Kidney (tissue), 14 donors: Measurements from ENCODE around the gene CYP2D6. TPM values are rescaled to one million over a fixed set of nuclear protein-coding genes. Genes with fewer than 3 reads are reported as not detected.
"Not testable (repeated sequence)": the region's sequence is repeated elsewhere in the genome, so short reads cannot be mapped to it uniquely, and the experiment has no call there.

Experiments used
- DNase-seq, 5 donors: peaks; one replicate each; pipeline ENCODE4 v3.0.0-alpha.2; 2013 to 2020
- FAIRE-seq: peaks from 2 replicates; lab custom pipeline; 2012; peaks lifted over from hg19 to GRCh38; lab: Jason Lieb, UNC
- H3K27ac ChIP-seq, 2 donors: one replicate each; pipeline ENCODE4 v1.7.0; 2013; ENCODE audit warnings: low read depth in 2 of 2, low read length in 2 of 2, inconsistent platforms in 1 of 2
- H3K27me3 ChIP-seq: one replicate; pipeline ENCODE4 v1.7.1; 2013; ENCODE audit warnings: low read length, inconsistent platforms; ENCODE audit not compliant: control insufficient read depth, insufficient read depth
- H3K36me3 ChIP-seq, 3 donors: one replicate each; pipeline versions ENCODE4 v1.7.0 to v1.7.1; 2013; ENCODE audit warnings: low read length in 3 of 3, control low read depth in 1 of 3, inconsistent platforms in 1 of 3; ENCODE audit not compliant: insufficient read depth in 3 of 3, control insufficient read depth in 2 of 3
- H3K4me1 ChIP-seq, 3 donors: one replicate each; pipeline versions ENCODE4 v1.7.0 to v1.7.1; 2013; ENCODE audit warnings: low read length in 3 of 3, inconsistent platforms in 1 of 3, low read depth in 1 of 3; ENCODE audit not compliant: control insufficient read depth in 2 of 3, insufficient read depth in 2 of 3
- H3K4me3 ChIP-seq, 3 donors: one replicate each; pipeline versions ENCODE4 v1.7.0 to v1.8.1; 2013; ENCODE audit warnings: low read length in 3 of 3, control low read depth in 1 of 3, inconsistent platforms in 1 of 3
- H3K9ac ChIP-seq, 3 donors: one replicate each; pipeline versions ENCODE4 v1.7.0 to v1.7.1; 2013; ENCODE audit warnings: low read length in 3 of 3, control low read depth in 1 of 3, inconsistent platforms in 1 of 3
- H3K9me3 ChIP-seq, 3 donors: one replicate each; pipeline versions ENCODE4 v1.7.0 to v1.7.1; 2013; ENCODE audit warnings: low read length in 3 of 3, control low read depth in 1 of 3, inconsistent platforms in 1 of 3; ENCODE audit not compliant: control insufficient read depth in 2 of 3, insufficient read depth in 1 of 3
- intact Hi-C: fragments of 100-400 bp; cut with DNase I; formaldehyde crosslinking; loops from one replicate; pipeline ENCODE4 v1.11.1; 2022
- polyA plus RNA-seq: library from polyadenylated mRNA; stranded (reverse); fragments of 350-450 nt; fragmentation: Illumina TruSeq; extraction: RNeasy Lipid Tissue Mini Kit (QIAGEN cat#74804); gene quantifications from one replicate; pipeline ENCODE4 v1.2.3, GENCODE V29; 2014; ENCODE audit warnings: low read depth, low replicate concordance; ENCODE audit not compliant: insufficient read depth
- total RNA-seq: library from RNA; stranded (reverse); fragmentation: NEBNext Ultra II Directional; extraction: Animal tissue kit (Norgen Biotek cat#: 25700); gene quantifications from one replicate; pipeline ENCODE4 v1.2.1, GENCODE V29; 2021
- TF ChIP-seq, protein P1 (sequence below): IDR thresholded peaks from 3 replicates; pipeline ENCODE4 v1.5.1; 2012; ENCODE audit warnings: mild to moderate bottlenecking, moderate library complexity, borderline replicate concordance; ENCODE audit not compliant: insufficient read depth; ENCODE audit errors: extremely low read depth
- donor health status: control.
- donor health status: control.
- donor health status: control.
- donor health status: control.
- donor health status: control.
- donor health status: DM: yes; HTN: yes; CAD: no.
- donor health status: Normal renal cell carcinoma (clear cell type).

The CYP2D6 gene
- total and polyA plus RNA-seq, 2 donors from 2014 or later, result 0.39 to 3.2 TPM

DNA sequence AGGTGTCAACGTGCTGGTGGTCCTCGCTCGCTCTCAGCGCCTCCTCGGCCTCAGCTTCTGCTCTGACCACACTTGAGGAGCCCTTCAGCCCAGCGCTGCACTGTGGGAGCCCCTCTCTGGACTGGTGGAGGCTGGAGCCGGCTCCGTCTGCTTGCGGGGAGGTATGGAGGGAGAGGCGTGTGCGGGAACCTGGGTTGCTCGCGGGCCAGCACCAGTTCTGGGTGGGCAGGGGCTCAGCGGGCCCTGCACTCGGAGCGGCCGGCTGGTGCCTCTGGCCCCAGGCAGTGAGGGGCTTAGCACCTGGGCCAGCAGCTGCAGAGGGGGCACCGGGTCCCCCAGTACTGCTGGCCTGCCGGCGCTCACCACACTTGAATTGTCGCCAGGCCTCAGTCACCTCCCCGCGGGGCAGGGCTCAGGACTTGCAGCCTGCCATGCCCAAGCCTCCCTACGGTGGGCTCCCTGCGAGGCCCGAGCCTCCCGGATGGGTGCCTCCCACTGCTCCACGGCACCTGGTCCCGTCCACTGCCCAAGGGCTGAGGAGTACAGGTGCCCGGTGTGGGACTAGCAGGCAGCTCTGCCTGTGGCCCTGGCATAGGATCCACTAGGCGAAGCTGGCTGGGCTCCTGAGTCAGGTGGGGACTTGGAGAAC, 7.6 kb upstream of the CYP2D6 start:
- intact Hi-C loops, result no loop called here

DNA sequence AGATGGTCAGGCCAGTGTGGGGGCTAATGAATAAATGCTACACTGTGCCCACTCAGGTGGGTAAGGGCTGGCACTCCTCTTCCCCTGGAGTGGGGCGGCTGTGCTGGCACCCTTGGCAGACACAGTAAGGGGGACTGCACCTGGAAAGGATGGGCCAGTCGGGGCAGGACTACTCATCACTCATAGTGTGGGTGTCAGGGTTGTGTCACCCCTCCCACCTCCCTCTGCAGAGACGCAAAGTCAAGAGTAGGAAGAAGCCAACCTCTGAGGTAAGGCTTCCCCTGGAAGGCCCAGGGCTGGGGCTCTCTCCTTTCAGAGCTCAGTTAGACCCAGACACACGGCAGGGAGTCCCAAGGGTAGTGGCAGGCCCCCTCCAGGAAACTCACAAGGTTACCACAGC, 5.1 kb upstream of the CYP2D6 start:
- FAIRE-seq, H3K27me3 ChIP-seq, H3K27ac ChIP-seq, H3K36me3 ChIP-seq, H3K9ac ChIP-seq, H3K9me3 ChIP-seq, intact Hi-C loops, DNase-seq, H3K4me3 ChIP-seq, H3K4me1 ChIP-seq: not testable (repeated sequence)

More for the DNA sequence above, 7.6 kb upstream of the CYP2D6 start:
- no peaks in the 10 kb centered on the region for H3K9me3 ChIP-seq
- no peak for FAIRE-seq
- H3K27ac ChIP-seq, result no peak overlapping the region
- peak in 1 of 5 donors; percentile 30 for DNase-seq
- TF ChIP-seq, protein P1, sequence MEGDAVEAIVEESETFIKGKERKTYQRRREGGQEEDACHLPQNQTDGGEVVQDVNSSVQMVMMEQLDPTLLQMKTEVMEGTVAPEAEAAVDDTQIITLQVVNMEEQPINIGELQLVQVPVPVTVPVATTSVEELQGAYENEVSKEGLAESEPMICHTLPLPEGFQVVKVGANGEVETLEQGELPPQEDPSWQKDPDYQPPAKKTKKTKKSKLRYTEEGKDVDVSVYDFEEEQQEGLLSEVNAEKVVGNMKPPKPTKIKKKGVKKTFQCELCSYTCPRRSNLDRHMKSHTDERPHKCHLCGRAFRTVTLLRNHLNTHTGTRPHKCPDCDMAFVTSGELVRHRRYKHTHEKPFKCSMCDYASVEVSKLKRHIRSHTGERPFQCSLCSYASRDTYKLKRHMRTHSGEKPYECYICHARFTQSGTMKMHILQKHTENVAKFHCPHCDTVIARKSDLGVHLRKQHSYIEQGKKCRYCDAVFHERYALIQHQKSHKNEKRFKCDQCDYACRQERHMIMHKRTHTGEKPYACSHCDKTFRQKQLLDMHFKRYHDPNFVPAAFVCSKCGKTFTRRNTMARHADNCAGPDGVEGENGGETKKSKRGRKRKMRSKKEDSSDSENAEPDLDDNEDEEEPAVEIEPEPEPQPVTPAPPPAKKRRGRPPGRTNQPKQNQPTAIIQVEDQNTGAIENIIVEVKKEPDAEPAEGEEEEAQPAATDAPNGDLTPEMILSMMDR, result no peak
- H3K27me3 ChIP-seq, result no peaks in the 10 kb centered on the region
- H3K36me3 ChIP-seq, result peaks cover 0 to 3% (median 0%) of the 10 kb centered on the region in 3 donors
- H3K4me3 ChIP-seq, result no peak overlapping the region
- H3K4me1 ChIP-seq, result peaks cover 0 to 5% (median 0%) of the 10 kb centered on the region in 3 donors
- H3K9ac ChIP-seq, result no peak overlapping the region

DNA sequence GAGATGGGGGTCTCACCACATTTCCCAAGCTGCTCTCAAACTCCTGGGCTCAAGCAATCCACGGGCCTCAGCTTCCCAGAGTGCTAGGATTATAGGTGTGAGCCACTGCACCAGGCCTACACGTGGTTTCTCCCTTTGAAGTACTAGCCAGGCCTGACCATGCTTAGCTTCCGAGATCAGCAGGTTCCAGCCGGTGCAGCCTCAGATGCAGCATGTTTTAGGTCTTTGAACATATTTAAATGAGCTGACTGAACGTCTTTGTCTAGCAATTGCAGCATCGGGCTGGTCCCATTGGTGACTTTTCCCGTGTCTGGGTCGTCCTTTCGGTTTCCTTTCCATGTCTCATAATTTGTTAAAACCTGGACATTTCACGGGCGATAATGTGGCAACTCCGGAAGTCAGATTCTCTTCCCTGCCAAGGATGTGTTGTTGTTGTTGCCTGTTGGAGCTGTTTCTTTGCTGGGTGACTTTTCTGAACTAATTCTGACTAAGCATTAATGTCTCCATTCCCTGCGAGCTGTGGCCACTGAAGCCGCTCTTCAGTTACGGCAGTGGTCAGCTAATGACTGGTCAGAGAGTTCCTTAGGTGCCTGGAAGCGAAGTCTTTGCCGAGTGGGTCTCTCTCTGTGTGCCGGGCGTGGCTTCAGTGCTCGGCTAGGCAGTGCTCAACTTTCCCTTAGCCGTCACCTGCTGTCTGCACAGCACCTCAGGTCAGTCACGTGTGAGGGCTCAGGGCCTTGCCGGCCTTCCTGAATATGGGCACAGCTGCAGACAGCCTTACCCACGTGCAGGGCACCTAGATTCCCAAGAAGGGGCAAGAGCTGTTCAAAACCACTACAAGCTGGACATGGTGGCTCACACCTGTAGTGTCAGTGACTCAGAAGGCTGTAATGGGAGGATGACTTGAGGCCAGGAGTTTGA, 3.8 kb upstream of the CYP2D6 start:
- no peak for FAIRE-seq

More for the DNA sequence above, 3.8 kb upstream of the CYP2D6 start:
- Histone ChIP-seq H3K27me3 (no peaks in the 10 kb centered on the region), H3K9me3 (no peaks in the 10 kb centered on the region), H3K4me1 (peaks cover 0 to 5% (median 0%) of the 10 kb centered on the region in 3 donors), H3K4me3 (peak overlapping the region in 1 of 3 donors; percentile 39), H3K27ac (no peak overlapping the region), H3K9ac (no peak overlapping the region), H3K36me3 (peaks cover 0 to 3% (median 0%) of the 10 kb centered on the region in 3 donors)
- TF ChIP-seq, protein P1, result no peak
- peak in 2 of 5 donors; percentile 38 to 70 for DNase-seq
- intact Hi-C loops, result no loop called here
